AG08396 (cell line): ENCODE measurements around the gene RPL6.
"Not testable (repeated sequence)": the region's sequence is repeated elsewhere in the genome, so short reads cannot be mapped to it uniquely, and the experiment has no call there.

Experiments
- DNase-seq: peaks from one replicate; pipeline ENCODE4 v3.0.0; 2012; ENCODE audit warnings: low spot score, mixed read lengths

The RPL6 gene

GRCh38 chr12:112419297-112420133 lies 10.1 kb upstream of the RPL6 start:
- peak; percentile 89 for DNase-seq

- DNase-seq, result peak; percentile 93
Measured at GRCh38 chr12:112418608-112419296, 9.3 kb upstream of the RPL6 start, which contains the start of gene PTPN11. Gene PTPN11, plus strand, starts transcription at chr12:112418947. Its CDS starts 165 bp downstream, at chr12:112419112.

- DNase-seq, result no peak
Measured at GRCh38 chr12:112418273-112418607, 8.8 kb upstream of the RPL6 start.

GRCh38 chr12:112415457-112415856 lies 6.1 kb upstream of the RPL6 start:
- not testable (repeated sequence) for DNase-seq

- no peak for DNase-seq
Measured at GRCh38 chr12:112413855-112414625, 4.6 kb upstream of the RPL6 start.

- DNase-seq, result no peak
Measured at GRCh38 chr12:112409906-112410244, 470 bp upstream of the RPL6 start.

GRCh38 chr12:112408621-112409020 lies 784 bp downstream of the RPL6 start:
- no peak for DNase-seq

- DNase-seq, result not testable (repeated sequence)
Measured at GRCh38 chr12:112407683-112408082, 1.7 kb downstream of the RPL6 start.

- DNase-seq, result no peak
Measured at GRCh38 chr12:112406519-112407488, 2.6 kb downstream of the RPL6 start.

GRCh38 chr12:112401903-112402498 lies 7.4 kb downstream of the RPL6 start:
- no peak for DNase-seq

- no peak for DNase-seq
Measured at GRCh38 chr12:112401054-112401453, 8.4 kb downstream of the RPL6 start.

GRCh38 chr12:112393328-112393727 lies 16.1 kb downstream of the RPL6 start:
- no peak for DNase-seq

GRCh38 chr12:112389922-112390654 lies 19.3 kb downstream of the RPL6 start:
- DNase-seq, result not testable (repeated sequence)

- DNase-seq, result no peak
Measured at GRCh38 chr12:112389228-112389627, 20.2 kb downstream of the RPL6 start.

GRCh38 chr12:112386726-112387125 lies 22.7 kb downstream of the RPL6 start:
- DNase-seq, result peak; percentile 14

- no peak for DNase-seq
Measured at GRCh38 chr12:112382866-112383265, 26.5 kb downstream of the RPL6 start.

GRCh38 chr12:112381883-112382796 lies 27.3 kb downstream of the RPL6 start, which contains the start of gene HECTD4:
Gene HECTD4, minus strand, starts transcription at chr12:112382431. Its CDS starts 303 bp downstream, at chr12:112382128.
- DNase-seq, result peak; percentile 98

- DNase-seq, result no peak
Measured at GRCh38 chr12:112381406-112381882, 28.0 kb downstream of the RPL6 start.
